ENCODE results near the gene CA10. TPM values are rescaled to one million over a fixed set of nuclear protein-coding genes. Genes with fewer than 3 reads are reported as not detected.

CA10 gene
- under 1 TPM; 0.22 to 0.37 TPM for total RNA-seq
- 0.39 TPM for polyA plus RNA-seq (2013, experiment 1 of 2)
- polyA plus RNA-seq (2013, experiment 2 of 2): 0.37 TPM
- long read RNA-seq, experiment 1: 0 reads
- long read RNA-seq, experiment 2: 0 reads
- long read RNA-seq, experiment 3, partial matches to known transcripts: 0 of 2 reads
- long read RNA-seq, experiment 3, other reads (novel, unspliced or antisense): 0 of 2 reads
- long read RNA-seq, experiment 4: 0 reads

GRCh38 chr17:52158450-52159042 lies at the start of gene CA10:
Gene CA10 (minus strand): TSS chr17:52158714.
- no peak within 1 kb of the TSS for H3K27ac Mint-ChIP-seq
- Histone ChIP-seq H3K4me1 (ENCODE audit: control insufficient read depth, insufficient read depth, low read length) (no peaks in the 10 kb centered on the region), H3K9me3 (ENCODE audit: control insufficient read depth, low read length) (peaks cover 12% of the 10 kb centered on the region), H3K9ac (ENCODE audit: extremely low read depth, low read length, poor library complexity, severe bottlenecking) (no peak within 1 kb of the TSS), H3K27ac (ENCODE audit: low read depth, low read length) (no peak within 1 kb of the TSS), H3K36me3 (ENCODE audit: control insufficient read depth, insufficient read depth, low read length) (no peaks in the 10 kb centered on the region), H3K4me3 (ENCODE audit: low read length) (peak within 1 kb of the TSS; percentile 60), H3K27me3 (ENCODE audit: control insufficient read depth, insufficient read depth, low read length, poor library complexity, severe bottlenecking) (peaks cover 83% of the 10 kb centered on the region)
- H3K4me3 Mint-ChIP-seq: peak within 1 kb of the TSS; percentile 56
- peak; percentile 95 for DNase-seq
- H3K36me3 Mint-ChIP-seq (ENCODE audit: low read depth): no peaks in the 10 kb centered on the region
- WGBS, 2 experiments (ENCODE audit: insufficient coverage in 1 of 2, insufficient read length in 1 of 2): 5 to 35% methylated on average over 8 to 52 of the region's 52 CpGs
- H3K9me3 Mint-ChIP-seq: no peaks in the 10 kb centered on the region
- peaks cover 9% of the 10 kb centered on the region for H3K4me1 Mint-ChIP-seq
- TF ChIP-seq CTCF (conservative IDR thresholded peaks at IDR 0.05): peak; percentile 73
- H3K27me3 Mint-ChIP-seq (ENCODE audit: insufficient read depth): peaks cover 86% of the 10 kb centered on the region

- no peak for DNase-seq
- Histone ChIP-seq H3K9me3 (ENCODE audit: control insufficient read depth, low read length) (peaks cover 16% of the 10 kb centered on the region), H3K27ac (ENCODE audit: low read depth, low read length) (no peak overlapping the region), H3K4me1 (ENCODE audit: control insufficient read depth, insufficient read depth, low read length) (no peaks in the 10 kb centered on the region), H3K36me3 (ENCODE audit: control insufficient read depth, insufficient read depth, low read length) (no peaks in the 10 kb centered on the region), H3K9ac (ENCODE audit: extremely low read depth, low read length, poor library complexity, severe bottlenecking) (no peak overlapping the region), H3K27me3 (ENCODE audit: control insufficient read depth, insufficient read depth, low read length, poor library complexity, severe bottlenecking) (no peaks in the 10 kb centered on the region), H3K4me3 (ENCODE audit: low read length) (no peak overlapping the region)
- Mint-ChIP-seq H3K4me1 (no peaks in the 10 kb centered on the region), H3K36me3 (ENCODE audit: low read depth) (no peaks in the 10 kb centered on the region), H3K9me3 (no peaks in the 10 kb centered on the region), H3K27me3 (ENCODE audit: insufficient read depth) (no peaks in the 10 kb centered on the region), H3K4me3 (no peak overlapping the region), H3K27ac (no peak overlapping the region)
- no peak for TF ChIP-seq CTCF (conservative IDR thresholded peaks at IDR 0.05)
- 81% methylated on average over 2 of the region's 2 CpGs; no CpG with 5 or more reads in 1 of the 2 experiments for WGBS, 2 experiments (ENCODE audit: insufficient coverage in 1 of 2, insufficient read length in 1 of 2)
These were observed 49.3 kb upstream of the CA10 start for GRCh38 chr17:52207796-52208195.

- no peaks in the 10 kb centered on the region for H3K36me3 ChIP-seq (ENCODE audit: control insufficient read depth, insufficient read depth, low read length)
- WGBS, 2 experiments (ENCODE audit: insufficient coverage in 1 of 2, insufficient read length in 1 of 2): 100% methylated on average over 1 of the region's 2 CpGs; no CpG with 5 or more reads in 1 of the 2 experiments
- Mint-ChIP-seq H3K9me3 (no peaks in the 10 kb centered on the region), H3K27ac (no peak overlapping the region), H3K4me3 (no peak overlapping the region), H3K4me1 (peaks cover 4% of the 10 kb centered on the region), H3K27me3 (ENCODE audit: insufficient read depth) (no peaks in the 10 kb centered on the region), H3K36me3 (ENCODE audit: low read depth) (no peaks in the 10 kb centered on the region)
- no peak overlapping the region for H3K4me3 ChIP-seq (ENCODE audit: low read length)
- no peak for DNase-seq
- H3K27me3 ChIP-seq (ENCODE audit: control insufficient read depth, insufficient read depth, low read length, poor library complexity, severe bottlenecking): no peaks in the 10 kb centered on the region
- no peak for TF ChIP-seq CTCF (conservative IDR thresholded peaks at IDR 0.05)
- no peak overlapping the region for H3K9ac ChIP-seq (ENCODE audit: extremely low read depth, low read length, poor library complexity, severe bottlenecking)
- H3K27ac ChIP-seq (ENCODE audit: low read depth, low read length): no peak overlapping the region
- H3K9me3 ChIP-seq (ENCODE audit: control insufficient read depth, low read length): peaks cover 31% of the 10 kb centered on the region
- H3K4me1 ChIP-seq (ENCODE audit: control insufficient read depth, insufficient read depth, low read length): no peaks in the 10 kb centered on the region
These were observed 44.1 kb upstream of the CA10 start for GRCh38 chr17:52202520-52203080.
